HuH-7 (cell line): ENCODE results near the gene SLC9B1.
"Not testable (repeated sequence)": the region's sequence is repeated elsewhere in the genome, so short reads cannot be mapped to it uniquely, and the experiment has no call there.

ENCODE experiments used
- DNase-seq: peaks from one replicate; pipeline ENCODE4 v3.0.0; 2011; ENCODE audit warnings: low spot score

SLC9B1 gene

GRCh38 chr4:102878349-102878748 is 141.2 kb downstream of the SLC9B1 start:
- not testable (repeated sequence) for DNase-seq

- not testable (repeated sequence) for DNase-seq
Measured at GRCh38 chr4:102877477-102878106, 141.9 kb downstream of the SLC9B1 start.

DNA sequence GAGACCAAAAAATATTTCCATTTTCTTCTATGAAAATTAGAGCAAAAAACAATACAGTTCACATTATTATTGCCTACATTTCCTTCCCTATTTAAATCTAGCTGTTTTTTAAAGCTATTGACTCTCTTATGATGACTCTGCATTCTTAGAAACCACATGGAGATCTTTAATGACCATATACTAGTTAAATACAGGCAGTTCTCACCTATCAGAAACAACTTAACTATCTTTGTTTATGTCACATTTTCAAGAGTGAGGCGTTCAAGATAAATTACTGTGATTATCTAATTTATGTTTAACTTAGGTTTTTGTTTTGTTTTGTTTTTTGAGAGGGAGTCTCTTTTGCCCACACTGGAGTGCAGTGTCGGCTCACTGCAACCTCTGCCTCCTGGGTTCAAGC is 147.7 kb downstream of the SLC9B1 start:
- no peak for DNase-seq

GRCh38 chr4:102869569-102870197 is 149.8 kb downstream of the SLC9B1 start:
- no peak for DNase-seq

DNA sequence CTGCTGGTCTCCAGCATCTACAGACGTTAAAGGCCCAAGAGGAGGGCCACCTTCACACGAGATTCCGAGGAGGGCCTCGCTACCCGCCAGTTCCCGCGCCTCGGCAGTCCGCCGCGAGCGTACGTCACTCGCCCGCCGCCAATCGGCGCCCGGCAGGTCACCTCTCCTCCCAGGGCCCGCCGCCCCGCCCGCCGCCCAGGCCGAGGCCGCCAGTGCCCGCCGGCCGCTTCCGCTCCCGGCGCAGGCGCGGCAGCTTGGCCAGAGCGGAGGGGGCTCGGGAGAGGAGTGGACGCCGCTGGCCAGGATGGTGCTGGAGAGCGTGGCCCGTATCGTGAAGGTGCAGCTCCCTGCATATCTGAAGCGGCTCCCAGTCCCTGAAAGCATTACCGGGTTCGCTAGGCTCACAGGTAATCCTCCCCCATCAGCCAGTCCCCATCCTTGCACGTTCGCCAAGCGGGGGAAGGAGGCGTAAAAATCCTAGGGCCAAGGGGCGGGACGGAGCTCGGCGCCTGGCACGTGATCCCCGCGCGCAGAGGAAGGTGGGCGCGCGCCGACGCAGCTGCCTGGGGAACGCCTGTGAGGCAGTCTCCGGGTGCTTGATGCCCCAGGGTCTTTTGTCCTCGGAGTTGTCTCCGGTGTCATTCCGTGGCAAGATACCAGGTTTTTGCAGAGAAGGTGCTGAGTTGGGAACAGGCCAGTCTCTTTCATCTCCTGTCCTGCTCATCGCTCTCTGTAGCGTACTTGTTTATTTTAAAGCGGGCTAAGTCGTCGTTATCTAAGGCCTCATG is 150.5 kb downstream of the SLC9B1 start, which contains the start of gene CISD2:
CISD2 (plus strand) TSS at position 212 of the 788 bp plus-strand sequence; CDS start at position 305, 93 bp downstream.
- DNase-seq: peak; percentile 57

DNA sequence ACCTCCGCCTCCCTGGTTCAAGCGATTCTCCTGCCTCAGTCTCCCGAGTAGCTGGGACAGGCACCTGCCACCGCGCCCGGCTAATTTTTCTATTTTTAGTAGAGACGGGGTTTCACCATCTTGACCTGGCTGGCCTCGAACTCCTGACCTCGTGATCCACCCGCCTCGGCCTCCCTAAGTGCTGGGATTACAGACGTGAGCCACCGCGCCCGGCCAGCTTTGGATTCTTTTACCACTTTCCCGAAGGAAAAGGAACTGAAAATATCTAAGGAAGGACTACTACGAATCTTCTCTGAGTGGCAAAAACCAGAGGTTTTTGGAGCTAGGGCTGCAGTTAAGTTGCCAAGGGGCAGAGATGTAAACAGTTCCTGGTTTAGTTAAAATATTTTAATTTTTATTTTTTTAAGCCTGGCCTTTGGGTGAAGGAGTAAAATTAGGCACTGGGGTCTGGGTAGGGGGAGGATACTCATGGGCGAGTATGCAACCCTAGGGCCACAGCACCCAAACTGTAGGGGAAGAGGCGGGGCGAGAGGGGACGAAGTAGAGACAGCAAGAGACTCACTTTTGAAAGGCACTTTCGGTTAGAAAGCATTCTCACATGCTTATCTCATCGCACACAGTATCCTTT is 151.2 kb downstream of the SLC9B1 start:
- DNase-seq: no peak

DNA sequence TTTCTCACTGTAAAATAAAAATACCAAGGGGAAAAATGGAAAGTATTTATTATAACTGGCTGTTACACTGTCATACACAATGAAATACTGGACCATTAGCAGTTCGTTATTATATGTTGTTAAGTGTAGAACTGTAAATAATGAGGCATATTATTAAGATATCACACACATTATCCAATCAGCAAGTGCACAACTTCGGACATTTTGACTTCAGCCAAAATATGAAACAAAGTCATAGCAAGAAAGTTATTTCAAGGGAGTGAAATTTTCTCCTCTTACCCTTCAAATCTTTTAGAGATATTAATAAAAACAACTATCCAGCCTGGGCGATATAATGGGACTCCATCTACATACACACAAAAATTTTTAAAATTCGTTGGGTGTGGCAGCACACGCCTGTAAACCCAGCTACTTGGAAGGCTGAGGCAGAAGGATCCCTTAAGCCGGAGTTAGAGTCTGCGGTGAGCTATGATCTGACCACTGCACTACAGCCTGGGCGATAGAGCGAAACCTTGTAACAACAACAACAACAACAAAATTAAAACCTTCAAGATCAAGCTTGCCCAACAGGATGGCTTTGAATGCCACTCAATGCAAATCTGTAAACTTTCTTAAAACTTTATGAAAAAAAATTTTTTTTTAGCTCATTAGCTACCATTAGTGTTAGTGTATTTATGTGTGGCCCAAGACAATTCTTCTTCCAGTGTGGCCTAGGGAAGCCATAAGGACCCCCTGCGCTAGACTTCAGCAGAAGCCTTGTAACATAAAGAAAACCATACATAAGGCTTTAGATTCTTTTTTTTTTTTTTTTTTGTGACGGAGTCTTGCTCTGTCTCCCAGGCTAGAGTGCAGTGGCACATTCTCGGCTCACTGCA is 152.0 kb downstream of the SLC9B1 start:
- no peak for DNase-seq

- DNase-seq: not testable (repeated sequence)
Measured at GRCh38 chr4:102865327-102865726, 154.2 kb downstream of the SLC9B1 start.

DNA sequence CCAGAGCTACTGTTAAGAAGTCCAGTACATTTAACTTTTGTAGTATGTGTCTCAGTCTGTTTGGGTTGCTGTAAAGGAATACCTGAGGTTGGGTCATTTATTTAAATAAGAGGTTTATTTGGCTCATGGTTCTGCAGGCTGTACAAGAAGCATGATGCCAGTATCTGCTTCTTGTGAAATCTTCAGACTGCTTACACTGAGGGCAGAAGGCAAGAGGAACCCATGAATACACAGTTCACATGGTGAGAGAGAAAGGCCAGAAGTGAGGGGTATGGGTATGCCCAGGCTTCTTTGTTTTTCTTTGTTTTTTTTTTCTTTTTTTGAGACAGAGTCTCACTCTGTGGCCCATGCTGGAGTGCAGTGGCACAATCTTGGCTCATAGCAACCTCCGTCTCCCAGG is 156.8 kb downstream of the SLC9B1 start:
- no peak for DNase-seq

DNA sequence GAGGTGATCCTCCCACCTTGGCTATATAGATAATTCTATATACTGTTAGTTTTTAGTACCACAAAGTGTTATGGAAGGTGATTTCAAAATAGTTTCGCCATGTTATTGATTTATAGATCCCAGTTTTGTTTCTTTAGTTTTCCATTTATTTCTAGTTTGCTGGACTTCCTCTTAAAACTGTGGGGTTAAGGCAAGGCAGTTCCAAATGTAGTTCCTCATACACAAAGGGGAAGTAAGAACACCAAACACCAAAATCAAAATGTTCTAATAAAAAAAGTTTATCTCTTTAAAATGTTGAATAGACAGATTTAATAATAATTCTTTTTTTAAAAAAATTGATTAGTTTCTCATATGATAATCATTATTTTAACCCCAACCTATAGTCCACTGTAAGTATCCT is 157.5 kb downstream of the SLC9B1 start:
- no peak for DNase-seq

- no peak for DNase-seq
Measured at GRCh38 chr4:102860611-102861324, 158.7 kb downstream of the SLC9B1 start.

GRCh38 chr4:102858828-102859464 is 160.6 kb downstream of the SLC9B1 start:
- DNase-seq: no peak
